Measurements from ENCODE around the gene WASF2.

- TF ChIP-seq POLR2A (IDR thresholded peaks at IDR 0.05) (no peak), CTCF (IDR thresholded peaks at IDR 0.05) (no peak)
These were observed 116.9 kb downstream of the WASF2 start for GRCh38 chr1:27372808-27373690.
